ENCODE measurements around the gene IGSF9.

Gene IGSF9

DNA sequence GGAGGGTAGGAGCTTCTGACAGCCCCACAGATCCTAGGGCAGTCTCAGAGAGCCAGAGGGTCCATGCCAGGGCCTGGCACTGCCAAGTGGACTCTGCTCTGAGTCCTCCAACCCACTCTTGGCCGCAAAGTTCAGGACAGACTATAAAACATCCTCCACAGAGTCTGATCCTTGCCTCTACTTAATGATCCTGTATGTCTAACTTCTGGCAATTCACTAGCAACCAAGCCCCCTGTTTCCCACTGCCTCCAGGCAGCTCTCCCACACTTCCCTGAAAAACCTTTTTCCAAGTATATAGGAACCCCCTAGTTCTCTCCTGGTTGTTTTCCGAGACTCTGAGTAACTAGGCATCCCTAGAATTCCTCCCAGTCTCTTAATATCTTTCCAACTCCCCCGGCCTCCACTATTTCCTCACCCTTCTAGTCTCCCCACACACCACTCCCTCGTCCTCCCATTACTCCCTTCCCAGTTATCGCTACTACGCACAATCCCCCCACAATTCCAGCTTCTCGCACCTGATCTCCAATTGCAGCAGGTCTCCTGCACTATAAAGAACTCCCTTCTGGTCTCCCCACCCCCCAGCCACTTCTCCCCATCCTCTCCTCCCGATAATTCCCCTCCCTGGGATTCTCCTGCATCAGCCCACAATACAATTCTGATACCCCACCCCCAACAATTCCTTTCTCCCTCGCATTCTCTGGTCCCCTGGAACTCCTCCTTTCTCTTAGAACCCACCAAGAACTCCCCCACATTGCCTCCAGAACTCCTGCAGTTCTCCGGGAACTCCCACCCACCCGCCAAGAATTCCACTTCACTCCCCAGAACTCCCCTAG is 574 bp downstream of the IGSF9 start:
- DNase-seq, result no peak

DNA sequence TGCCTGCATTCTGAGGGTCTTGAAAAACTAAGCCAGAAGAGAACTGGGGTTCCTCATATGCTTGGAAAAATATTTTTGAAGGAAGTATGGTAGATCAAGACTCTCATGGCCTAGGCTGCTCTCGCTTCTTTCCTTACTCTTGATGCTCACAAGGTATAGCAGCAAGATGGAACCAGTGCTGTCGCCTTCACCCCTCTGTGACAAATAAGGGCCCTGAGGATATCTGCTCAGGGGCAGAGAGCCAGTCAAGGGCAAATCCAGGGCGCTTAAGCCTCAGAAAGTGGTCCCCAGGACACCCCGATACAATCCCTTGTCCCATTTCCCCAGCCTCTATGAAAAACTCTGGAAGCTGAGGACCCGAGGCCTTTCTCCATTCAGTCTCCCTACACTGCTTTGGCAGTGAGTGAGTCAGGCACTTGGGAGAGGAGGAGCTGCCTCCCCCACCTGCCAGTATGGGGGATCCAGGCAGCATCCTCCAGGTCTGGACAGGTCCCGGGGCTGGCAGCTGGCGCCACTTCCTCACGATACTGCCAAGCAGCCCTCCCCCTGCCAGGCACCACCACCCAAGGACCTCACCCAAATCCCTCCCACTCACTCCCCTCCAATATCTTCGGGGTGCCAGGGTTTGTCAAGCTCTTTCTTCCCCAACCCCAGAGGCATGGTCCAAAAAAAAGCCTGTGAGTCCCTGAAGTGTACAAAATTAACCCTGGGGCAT is 1.3 kb downstream of the IGSF9 start:
- no peak for DNase-seq

DNA sequence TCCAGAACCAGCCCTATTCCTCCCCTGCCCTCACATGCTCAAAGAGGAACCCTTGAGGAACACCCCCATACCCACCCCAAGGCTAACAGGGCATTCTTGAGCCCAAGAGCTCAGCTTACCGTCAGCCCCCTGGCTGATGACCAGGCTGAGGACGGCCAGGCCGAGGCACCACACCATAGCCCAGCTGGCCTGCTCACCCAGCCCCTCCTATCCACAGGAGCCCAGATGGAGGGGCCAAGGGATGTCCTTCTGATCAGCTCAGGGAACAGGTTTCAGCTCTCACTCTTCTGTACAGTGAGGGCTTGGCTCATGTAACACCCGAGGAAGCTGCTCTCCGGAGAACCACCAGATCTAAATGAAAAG is 2.2 kb downstream of the IGSF9 start:
- no peak for DNase-seq

DNA sequence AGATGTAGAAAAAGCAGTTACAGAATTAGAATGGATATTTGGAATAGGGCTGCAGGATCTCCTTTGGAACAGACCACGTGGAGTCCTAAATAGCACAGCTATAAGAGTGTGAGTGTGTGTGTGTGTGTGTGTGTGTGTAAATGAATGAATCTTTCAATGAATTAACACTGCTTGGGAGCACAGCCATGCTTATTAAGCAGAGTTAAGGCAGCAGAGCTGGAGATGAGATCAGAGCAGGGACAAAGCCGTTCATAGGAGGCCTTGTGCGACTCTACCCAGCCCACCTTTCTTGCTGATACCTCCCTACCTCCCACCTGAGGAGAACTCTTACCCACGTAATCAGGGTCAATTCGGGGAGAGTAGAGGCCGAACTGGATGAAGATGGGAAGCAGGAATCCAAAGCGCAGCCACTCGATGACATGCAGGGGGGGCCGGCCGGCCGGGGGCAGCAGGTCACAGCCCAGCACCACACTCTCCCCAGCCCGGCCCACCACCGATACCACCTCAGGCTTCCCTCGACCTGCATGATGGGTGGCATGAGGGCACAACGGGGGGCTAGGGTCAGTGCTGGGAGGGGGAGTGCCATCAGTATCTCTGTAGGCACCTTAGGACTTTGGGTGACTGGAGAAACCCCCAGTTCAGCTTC is 2.7 kb downstream of the IGSF9 start:
- no peak for DNase-seq

DNA sequence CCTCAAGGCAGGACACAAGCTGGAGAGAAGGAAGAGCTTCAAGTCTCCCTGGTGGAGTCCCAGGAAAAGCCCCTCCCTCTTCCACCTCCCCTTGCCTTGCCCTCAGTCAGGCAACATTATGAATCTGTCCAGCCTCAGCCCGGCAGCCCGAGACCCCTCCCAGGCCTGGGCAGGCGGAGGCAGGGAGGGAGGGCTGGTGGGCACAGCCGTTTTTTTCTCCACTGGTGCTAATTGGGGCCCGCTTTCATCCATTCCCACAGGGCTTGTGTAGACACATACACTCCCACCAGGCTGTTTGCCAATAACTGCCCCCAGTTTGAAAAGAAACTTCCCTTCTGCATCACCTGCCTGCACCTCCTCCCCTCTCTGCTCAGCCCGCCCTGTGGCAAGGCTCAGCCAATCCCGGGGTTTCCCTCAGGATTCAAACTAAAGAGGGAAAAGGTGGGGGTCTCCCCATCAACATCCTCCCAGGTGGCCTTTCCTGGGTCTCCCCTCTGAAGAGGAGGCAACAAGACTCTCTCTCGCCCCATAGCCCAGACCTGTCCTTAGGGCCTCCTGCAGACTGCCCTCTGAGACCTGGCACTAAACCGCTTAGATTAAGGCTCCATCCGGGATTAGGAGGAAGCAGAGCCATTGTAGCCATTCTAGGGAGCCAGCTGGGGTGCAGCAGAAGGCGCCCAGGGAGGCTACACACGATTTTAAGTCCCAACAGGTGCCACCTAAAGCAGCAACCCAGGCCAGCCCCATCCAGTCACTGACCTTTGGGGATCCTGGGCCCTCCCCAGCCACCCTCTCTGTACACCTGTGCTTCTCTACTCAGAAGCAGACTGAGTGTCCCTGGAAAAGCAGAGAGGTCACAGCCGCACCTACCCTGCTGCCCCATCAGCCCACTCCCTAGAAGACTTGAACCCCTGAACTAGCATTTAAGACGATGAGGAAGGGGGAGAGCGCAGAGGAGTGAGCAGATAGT is 3.5 kb downstream of the IGSF9 start:
- DNase-seq, result no peak

DNA sequence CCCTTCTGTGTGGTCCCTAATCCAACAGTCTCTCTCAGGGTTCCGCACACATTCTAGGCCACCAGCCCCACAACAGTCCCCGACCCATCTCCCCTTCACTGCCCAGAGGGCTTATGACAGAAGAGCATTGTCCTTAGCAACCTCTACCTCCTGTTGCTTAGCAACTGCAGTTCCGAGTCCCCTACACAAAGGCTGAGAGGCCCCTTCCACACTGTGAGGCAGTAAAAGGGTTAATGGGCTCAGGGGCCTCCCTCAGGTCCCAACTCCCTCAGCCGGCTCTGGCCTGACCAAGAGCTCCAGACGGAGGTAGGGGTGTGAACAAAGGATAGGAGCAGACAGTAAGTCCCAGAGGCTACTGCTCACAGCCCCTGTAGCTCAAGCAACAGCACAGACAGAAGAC is 4.3 kb downstream of the IGSF9 start:
- no peak for DNase-seq

DNA sequence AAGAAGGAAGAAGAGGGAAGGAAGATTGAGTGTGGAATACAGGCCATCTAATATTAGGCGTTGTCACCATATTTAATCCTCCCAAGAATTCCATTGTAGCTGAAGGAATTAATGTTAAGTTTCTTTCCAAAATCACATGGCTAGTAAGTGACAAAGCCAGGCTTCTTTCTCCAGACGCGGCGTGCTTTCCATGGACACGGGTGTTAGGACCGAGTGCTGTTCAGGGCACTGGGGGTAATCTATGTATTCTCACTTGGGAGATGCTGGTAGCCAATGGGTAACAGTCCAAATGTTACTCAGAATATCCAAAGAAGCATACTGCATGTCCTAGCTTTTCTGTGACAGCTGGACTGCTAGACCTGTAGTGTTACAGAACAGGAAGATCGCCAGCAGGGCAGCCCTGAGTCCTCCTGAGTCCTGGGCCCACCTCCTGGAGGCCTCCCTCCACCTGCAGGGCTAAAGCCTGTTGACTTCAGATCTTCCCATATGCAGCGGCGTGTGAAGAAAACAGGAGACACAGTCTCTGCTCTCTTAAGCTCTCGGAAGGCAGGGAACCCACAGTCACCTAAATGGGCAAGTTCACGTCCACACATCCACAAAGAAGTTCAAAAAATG is 5.3 kb downstream of the IGSF9 start:
- DNase-seq, result no peak

DNA sequence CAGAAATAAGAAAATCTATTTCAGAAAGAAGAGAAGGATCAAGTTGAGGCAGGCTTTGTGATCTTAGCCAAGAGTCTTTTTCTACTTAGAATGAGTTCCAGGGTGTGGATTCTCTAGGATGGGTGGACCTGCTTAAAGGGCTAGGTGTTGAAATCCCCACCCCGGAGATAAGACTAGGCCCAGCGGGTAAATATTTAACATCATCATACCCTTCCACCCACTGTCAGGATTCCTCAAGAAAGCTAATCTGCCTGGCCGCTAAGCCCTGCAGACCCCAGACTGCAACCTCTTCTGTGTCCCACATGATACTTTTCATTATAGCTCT is 5.8 kb downstream of the IGSF9 start:
- no peak for DNase-seq

DNA sequence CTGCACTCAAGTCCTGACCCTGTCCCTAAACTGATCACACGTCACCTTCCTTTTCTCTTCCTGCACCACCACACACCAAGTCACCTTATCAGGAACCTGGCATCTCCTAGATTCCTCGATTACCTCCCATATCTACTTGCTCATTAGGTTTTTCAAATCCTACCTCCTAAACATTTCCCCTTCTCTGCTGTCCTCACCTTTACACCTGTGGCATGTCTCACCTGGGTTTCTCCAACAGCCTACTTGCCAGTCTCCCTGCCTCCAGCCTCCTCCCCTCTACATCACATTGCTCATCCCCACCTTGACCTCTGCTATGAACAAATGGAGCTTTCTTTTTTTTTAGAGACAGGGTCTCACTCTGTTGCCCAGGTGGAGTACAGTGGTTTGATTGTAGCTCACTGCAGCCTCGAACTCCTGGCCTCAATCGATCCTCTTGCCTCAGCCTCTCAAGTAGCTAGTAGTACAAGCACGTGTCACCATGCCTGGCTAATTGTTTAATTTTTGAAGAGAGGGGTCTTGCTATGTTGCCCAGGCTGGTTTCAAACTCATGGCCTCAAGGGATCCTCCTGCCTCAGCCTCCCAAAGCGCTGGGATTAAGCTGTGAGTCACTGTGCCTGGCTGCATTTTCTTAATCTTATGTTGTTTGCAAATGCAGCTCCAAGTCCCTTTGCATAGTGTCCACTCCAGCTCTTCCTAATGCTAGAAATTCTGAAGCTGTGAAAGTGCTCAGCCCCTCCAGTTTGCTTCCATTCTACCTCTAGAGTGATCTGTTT is 6.3 kb downstream of the IGSF9 start:
- no peak for DNase-seq

DNA sequence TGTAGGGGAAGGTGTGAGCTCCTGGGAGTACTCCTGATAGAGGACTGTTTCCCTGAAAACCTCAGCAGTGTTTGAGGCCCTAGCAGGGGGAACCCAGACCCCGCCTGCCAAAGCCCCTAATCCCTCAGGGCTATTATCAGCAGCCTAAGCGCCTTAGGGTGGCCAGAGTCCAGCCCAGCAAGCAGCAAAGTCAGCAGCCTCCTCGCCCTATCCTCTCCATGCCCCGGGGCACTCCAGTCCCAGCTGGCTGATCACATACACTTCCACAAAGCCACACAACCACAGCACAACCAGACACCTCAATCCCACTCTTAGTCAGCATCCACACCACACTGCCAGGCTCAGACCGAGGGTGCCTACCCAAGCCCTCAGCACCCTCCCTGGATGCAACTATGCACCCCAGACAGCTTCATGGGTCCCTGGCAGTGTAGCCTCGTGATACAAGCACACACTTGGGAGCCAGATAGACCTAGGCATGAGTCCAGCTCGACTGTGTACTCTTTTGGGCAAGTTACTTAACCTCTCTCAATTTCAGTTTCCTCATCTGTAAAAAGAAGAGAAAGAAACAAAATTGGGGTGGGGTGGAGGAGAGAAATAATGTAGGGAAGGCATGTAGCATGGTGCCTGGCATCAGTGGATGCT is 7.1 kb downstream of the IGSF9 start:
- DNase-seq, result no peak

DNA sequence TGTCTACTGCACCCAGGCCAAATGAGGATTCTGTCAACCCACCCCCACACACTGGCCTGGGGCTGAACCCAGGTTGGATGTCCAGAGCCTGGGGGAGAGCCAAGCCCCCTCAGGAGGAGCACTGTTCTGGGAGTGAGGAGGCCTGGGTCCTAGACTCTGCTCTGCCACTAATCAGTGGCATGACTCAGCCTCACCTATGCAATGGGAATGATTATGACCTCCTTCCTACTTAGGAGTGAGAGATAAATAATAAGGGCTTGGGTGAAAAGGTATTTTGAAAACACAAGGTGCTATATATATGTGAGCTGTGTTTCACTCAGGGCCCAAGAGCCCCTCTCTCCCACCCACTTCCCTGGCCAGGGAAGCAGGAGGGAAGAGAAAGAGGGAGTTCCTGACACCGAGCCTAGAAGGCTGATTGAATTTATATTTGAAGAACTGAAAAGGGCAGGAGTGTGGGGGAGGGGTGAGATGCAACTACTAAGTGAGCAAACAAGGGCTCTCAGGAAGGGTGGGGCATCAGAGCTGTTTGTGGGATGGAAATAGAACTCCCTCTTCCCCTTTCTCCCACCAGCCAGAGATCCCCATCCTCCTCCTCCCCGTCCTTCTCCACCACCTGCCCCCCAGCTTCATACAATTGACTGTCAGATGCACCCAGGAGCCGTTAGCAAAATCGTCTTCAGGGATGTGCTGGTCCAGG is 8.2 kb downstream of the IGSF9 start:
- DNase-seq, result no peak

DNA sequence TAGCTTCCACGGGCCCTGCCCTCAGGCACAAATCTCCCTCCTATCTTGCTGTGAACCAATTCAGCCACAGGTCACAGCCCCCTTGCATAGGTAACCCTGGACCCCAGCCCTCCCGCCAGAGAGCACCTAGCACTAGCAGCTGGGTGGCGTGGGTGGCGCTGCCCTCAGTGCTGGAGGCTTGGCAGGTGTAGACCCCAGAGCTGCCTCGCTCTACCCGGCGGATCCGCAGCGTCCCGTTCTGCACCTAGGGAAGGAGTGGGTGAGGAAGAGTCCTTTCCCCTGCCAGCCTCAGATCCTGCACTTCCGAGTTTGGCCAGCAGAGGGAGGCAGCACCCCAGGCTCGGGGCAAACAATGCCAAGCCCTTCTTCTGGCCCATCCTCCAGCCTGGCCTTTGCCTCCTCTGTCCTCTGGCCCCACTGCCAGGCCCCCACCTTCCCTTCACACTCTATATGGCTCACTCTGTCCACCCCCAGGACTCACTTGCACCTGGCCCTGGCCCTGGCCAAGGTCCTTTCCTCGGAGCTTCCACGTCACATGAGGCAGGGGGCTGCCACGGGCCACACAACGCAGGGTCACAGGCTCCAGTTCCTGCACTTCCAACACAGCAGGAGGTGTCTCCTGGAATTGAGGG is 9.0 kb downstream of the IGSF9 start:
- peak in 1 of 2 donors; percentile 28 for DNase-seq

DNA sequence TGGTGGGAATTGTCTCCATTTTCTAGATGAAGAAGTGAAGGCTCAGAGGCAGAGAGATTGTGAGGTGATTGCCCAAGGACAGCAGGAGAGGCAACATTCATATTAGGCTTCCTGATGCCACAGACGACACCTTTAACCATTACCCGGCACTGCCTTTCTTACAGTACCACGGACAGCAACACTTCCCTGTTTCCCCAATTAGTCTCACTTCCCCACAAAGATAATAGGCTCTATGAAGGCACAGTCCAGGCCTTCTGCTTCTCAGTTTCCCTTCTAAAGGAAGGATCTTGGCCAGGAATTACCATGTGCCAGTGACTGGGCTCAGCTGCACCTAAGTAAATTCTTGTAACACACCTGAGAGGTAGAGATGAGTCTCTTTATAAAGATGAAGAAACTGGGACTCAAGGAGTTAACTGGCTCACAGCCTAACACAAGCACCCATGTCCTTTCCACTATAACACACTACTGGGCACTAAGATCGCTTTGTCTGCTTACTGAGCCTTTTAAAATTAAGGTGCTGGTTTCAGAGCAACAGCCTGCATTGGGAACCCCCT is 9.6 kb downstream of the IGSF9 start:
- no peak for DNase-seq

DNA sequence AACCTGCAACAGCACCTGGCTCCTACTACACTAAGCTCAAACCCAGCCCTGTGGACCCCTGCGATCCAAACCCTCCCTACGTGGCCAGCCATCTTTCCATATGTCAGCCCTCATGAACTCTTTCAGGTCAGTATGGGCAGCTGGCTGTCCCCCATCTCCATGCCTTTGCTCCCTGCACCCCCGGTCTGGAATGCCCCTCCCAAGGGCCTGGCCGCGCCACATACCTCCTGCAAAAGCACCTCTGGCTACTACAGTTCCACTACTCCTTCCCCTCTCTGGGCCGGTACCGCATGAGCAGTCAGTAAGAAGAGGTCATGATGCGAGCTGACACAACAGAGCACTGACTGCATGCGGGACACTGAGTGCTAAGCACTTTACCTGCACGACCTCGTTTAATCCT is 10.1 kb downstream of the IGSF9 start:
- no peak for DNase-seq

DNA sequence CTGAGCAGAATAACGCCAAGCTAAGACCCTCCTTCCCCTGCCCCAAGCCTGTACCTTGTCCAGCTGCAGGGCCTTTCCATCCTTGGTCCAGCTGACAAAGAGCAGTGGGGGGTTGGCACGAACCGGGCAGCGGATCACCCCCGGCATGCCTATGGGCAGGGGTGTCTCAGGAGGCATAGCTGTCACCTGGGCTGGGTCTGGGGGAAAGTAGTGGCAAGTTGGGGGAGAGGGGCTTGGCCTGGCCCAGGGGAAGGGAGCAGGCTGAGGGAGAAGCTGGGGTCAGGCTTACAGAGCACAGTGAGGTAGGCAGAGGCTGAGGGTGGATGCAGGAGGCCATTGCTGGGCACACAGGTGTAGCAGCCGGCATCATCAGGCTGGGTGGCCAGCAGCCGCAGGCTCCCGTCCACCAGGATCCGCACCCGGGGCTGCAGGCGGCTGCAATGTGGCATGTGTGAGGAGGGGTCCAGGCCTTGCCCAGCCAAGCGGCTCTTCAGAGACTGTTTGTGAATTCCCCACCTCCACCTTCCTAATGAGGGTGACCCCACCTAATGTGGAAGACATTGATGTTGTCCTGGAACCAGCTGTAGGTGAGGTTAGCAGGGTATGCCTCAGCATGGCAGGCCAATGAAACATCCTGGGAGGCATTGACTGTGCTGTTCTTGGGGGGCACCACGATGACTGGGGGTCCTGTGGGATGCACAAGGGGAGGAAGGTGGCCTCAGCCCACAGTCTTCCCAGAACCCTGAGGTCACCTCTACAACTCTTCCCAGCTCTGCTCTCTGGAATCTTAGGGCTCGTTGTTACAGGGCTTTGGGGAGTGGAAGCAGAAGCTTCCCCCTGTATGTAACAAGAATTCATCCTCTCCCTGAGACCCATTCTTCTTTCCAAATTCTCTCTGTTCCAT is 11.0 kb downstream of the IGSF9 start:
- DNase-seq, result no peak

DNA sequence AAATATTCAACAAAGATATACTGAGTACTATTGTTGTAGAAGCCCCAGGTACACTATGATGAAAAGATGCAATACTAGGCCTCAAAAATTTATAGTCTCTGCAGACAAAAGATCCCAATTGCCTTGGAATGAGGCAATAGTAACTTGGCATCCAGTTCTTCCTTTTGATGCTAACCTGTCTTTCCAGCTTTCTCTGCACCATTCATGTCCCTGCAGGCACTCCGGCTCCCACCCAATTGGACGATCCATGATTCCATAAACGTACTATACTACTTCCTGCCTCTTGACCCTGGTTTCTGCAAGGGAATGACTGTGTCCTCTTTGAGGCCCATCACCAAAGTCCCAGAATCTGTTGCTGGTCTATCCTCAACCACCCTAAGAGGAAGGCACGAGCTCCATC is 12.1 kb downstream of the IGSF9 start:
- no peak for DNase-seq

DNA sequence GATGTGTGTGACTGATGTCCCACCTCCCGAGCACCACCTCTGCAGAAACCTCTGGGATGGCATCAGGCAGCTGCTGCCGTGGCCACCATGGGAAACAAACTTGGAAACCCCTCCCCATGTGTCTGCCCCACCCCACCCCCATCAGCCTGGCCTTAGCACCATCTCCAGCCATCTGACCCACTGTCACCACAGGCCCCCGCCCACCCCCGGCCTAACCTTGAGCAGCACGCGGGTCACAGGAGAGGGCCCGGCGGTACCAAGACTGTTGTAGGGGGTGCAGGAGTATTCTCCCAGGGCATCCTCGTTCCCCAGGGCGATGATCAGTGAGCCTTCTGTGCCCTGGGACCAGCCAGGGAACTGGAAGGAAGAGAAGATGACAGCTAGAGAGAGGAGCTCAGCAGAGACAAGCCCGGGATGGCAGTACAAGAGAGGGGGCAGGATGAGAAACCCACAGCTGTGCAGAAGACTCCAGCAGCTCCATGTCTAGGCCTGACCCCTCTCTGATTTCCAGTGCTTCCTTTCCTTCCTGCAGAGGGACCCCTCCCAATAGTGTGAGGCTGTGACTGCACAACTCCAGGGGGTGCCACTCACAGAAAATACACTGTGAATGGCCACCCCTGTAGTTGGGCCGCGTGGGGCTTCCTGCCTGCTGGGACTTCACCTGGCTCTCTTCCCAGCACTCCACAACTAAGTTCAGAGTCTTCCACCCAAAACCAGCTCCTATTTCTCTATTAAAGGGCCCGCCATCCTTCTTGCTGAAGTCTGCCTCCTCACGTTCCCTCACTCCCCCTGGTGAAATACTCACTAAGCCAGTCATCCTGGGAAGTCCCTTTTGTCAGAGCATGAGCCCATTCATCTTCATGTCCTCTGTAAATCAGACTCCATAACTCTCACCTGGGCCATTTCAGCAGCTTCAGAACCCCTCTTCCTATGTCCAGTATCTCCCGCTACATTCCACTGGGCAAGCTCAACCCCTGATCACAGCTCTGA is 12.8 kb downstream of the IGSF9 start:
- no peak for DNase-seq

All from hippocampal formation (tissue), 2 donors.